T-helper 1 cell (primary cell): ENCODE data around the gene DNAAF2.

Experiments
- DNase-seq, 5 donors: peaks; one replicate each; pipeline ENCODE4 v3.0.0-alpha.2; 2012 to 2020

DNAAF2 gene

DNA sequence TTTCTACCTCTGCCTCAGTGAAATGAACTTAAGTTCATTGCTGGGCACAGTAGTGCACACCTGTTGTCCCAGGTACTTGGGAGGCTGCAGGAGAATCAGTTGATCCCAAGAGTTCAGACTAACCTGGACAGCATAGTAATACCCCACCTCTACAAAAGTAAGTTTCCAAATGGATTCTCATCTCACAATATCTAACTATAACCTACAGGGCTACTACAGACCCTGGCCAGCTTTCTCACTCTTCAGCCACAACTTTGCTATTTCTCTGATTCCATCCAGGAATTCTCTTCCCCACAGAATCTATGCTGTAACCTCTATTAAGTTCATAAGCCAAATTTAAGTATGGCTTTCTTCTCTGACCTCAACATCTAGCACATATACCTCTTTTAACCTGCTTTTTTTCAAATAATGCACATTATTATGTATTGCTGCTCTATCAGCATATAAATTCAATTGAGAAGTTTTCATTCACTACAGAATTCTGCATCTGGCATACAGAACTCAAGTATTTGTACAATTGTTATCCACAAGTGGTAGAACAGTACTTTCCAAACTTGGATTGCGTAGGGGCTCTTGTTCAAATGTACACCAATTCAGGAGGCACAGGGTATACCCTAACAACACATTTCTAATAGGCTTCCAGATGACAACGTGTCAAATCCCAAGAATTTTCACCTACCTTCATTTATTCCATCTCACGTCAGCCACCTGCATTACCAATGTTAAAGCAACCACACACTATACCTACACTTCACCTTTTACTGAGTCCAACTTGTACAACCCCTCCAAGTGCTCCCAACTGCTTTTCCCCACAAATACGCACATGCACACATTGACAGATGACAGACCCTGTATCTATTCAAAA, 52.7 kb downstream of the DNAAF2 start:
- no peak for DNase-seq

- DNase-seq: no peak
Measured at GRCh38 chr14:49581209-49582112, 53.6 kb downstream of the DNAAF2 start.

DNA sequence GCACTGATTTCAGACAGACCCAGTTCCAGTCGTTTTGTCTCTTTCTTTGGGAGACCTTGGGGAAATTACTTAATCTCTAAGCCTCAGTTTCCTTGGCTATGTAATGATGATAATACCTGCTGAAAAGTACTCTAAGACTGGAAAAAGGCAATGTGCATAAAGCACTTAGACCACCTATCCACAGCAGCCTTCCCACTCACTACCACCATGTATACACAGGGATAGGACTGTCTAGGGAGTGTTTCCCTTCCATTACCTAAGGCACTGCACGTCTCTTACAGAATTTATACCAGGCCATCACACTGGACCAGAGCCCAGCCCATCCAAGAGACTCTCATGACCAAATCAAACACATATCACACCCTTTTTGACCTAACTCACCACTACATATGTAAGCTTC, 55.2 kb downstream of the DNAAF2 start:
- DNase-seq: no peak

GRCh38 chr14:49578141-49578540, 56.9 kb downstream of the DNAAF2 start:
- DNase-seq: no peak
